HG03342 (cell line): Measurements from ENCODE around the gene OPRD1.
"Not testable (repeated sequence)": the region's sequence is repeated elsewhere in the genome, so short reads cannot be mapped to it uniquely, and the experiment has no call there.

Experiments
- ATAC-seq: cut with Tn5 transposase; IDR thresholded peaks from one replicate; pipeline ENCODE4 v1.9.1; 2021; ENCODE audit warnings: mild to moderate bottlenecking, moderate library complexity; ENCODE audit not compliant: unreplicated experiment

Gene OPRD1

GRCh38 chr1:28811766-28812668, at the start of gene OPRD1:
OPRD1 (plus strand) TSS chr1:28812170; CDS start chr1:28812384, 214 bp downstream.
- ATAC-seq, result no peak

- no peak for ATAC-seq
These were observed 45.3 kb upstream of the OPRD1 start for GRCh38 chr1:28766532-28767183.

- no peak for ATAC-seq
These were observed 41.3 kb upstream of the OPRD1 start for GRCh38 chr1:28770601-28771165.

- ATAC-seq, result not testable (repeated sequence)
These were observed 40.0 kb upstream of the OPRD1 start for GRCh38 chr1:28771921-28772320.

- ATAC-seq, result no peak
These were observed 38.9 kb upstream of the OPRD1 start for GRCh38 chr1:28773105-28773504.

- ATAC-seq, result no peak
These were observed 36.6 kb upstream of the OPRD1 start for GRCh38 chr1:28775121-28775942.

GRCh38 chr1:28776341-28776740, 35.6 kb upstream of the OPRD1 start:
- no peak for ATAC-seq

GRCh38 chr1:28778021-28778420, 33.9 kb upstream of the OPRD1 start:
- no peak for ATAC-seq

- ATAC-seq, result no peak
These were observed 32.1 kb upstream of the OPRD1 start for GRCh38 chr1:28779751-28780408.

- ATAC-seq, result no peak
These were observed 30.7 kb upstream of the OPRD1 start for GRCh38 chr1:28781305-28781704.

GRCh38 chr1:28782011-28782410, 30.0 kb upstream of the OPRD1 start:
- no peak for ATAC-seq

- ATAC-seq, result no peak
These were observed 28.6 kb upstream of the OPRD1 start for GRCh38 chr1:28783363-28783762.

- ATAC-seq, result no peak
These were observed 22.6 kb upstream of the OPRD1 start for GRCh38 chr1:28789412-28789811.

GRCh38 chr1:28789816-28790215, 22.2 kb upstream of the OPRD1 start:
- ATAC-seq, result no peak

- ATAC-seq, result no peak
These were observed 21.5 kb upstream of the OPRD1 start for GRCh38 chr1:28790377-28791035.

GRCh38 chr1:28791929-28792328, 20.0 kb upstream of the OPRD1 start:
- ATAC-seq, result not testable (repeated sequence)

GRCh38 chr1:28792644-28793121, 19.3 kb upstream of the OPRD1 start:
- ATAC-seq, result no peak

GRCh38 chr1:28794582-28794981, 17.4 kb upstream of the OPRD1 start:
- ATAC-seq, result not testable (repeated sequence)

GRCh38 chr1:28796352-28797211, 15.4 kb upstream of the OPRD1 start:
- no peak for ATAC-seq
